ENCODE measurements around the gene CCDC24. TPM values are rescaled to one million over a fixed set of nuclear protein-coding genes. Genes with fewer than 3 reads are reported as not detected.
A peak's percentile ranks its signal among the peaks of the same experiment; 100 is the strongest.

Gene CCDC24
- 2.5 TPM for polyA plus RNA-seq (2013, experiment 1 of 2; ENCODE audit: insufficient read length)
- 3.0 TPM for polyA plus RNA-seq (2013, experiment 2 of 2; ENCODE audit: insufficient read length)

DNA sequence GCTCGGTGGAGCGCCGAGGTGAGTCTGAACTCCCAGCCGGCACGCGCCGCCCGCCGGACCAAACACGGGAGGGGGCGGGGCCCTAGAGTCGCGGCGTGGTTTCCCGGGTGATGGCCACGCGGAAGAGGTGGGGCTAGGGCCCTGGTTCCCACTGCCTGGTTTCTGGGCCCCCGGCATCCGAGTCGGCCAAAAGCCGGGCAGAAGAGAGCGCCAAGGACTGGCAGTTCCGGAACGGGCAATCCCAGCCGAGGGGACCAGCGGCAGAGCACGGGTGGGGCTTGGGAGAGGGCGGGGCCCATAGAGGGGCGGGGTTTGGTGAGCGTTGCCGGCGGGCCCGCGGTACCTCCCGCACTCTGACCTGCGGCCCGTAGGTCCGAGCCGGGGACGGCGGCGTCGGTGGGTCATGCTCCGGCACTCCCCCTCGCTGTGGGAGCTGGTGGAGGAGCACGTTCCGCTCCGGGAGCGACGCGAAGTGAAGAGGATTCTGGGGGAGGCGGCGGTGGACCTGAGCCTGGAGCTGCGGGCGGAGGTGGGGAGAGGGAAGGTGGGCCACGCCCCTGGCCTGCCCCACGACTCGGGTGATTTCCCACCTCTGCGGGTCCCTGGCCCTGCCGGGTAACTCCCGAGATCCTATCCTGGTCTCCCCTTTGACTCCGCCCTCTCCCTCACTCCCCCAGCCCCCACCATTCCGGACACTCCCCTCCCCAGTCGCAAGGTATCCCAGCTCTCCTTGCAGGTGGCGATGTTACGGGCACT lies at the start of gene CCDC24:
CCDC24 (plus strand) TSS at position 124 of the 756 bp plus-strand sequence; CDS start at position 404, 280 bp downstream.
- peak; percentile 73 for DNase-seq

DNA sequence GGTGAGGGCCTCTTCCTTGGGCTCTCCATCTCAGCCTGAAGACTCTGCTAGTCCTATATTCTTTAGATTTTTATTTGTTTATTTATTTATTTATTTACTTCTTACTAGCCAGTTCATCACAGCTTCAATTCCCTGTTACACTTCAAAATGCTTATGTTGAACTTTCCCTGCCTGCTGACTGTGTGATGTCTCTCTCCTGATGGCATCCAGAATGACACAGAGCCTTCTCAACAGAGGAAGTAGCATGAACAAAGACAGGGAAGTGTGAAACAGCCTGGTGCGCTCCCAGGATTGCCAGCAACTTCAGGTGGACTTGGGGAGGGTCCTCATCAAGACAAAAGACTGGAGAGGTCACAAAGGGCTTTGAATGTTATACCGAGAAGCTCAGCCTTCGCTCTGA lies 49.0 kb upstream of the CCDC24 start:
- DNase-seq: no peak

DNA sequence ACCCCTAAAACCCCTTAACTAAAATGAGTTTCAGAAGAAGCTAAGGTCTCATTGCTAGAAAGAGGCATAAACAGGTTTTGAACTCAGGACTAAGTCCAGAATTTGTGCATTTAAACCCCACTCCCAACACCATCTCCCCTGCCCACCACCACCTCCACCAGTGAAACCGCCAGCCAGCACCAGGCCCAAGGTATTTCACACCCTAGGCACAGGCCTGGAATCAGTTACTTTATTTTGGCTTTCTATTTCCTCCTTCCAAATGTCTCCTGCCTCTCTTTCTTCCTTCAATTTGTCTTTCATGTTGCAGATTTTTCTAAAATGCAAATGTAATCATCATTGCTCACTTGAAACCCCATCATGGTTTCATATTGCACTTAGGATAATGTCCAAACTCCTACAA lies 46.5 kb upstream of the CCDC24 start:
- no peak for DNase-seq

DNA sequence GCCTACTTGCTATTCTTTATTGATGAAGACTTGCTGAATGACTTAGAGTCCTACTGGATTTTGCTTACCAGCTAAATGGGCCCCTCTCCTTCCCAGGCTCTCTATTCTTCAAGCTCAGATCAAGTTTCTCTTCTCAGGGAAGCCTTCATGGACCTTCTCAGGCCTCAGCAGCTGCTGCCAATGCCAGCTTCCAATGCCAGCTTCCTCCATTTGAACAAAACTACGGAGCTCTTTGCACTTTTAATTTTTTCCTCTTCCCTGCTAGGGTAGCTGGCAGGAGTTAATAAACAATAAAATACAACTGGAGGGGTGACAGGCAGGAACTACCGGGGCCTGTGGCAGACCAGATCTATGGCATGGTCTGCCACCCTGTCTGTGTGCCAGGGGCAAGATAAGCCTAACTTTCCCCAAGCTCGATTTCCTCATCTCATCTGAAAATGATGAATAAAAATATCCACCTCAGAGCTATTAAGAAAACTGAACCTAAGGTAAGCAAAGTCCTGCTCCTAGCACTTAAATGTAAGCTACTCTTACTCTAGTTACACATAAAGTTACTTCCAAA lies 45.6 kb upstream of the CCDC24 start:
- no peak for DNase-seq

DNA sequence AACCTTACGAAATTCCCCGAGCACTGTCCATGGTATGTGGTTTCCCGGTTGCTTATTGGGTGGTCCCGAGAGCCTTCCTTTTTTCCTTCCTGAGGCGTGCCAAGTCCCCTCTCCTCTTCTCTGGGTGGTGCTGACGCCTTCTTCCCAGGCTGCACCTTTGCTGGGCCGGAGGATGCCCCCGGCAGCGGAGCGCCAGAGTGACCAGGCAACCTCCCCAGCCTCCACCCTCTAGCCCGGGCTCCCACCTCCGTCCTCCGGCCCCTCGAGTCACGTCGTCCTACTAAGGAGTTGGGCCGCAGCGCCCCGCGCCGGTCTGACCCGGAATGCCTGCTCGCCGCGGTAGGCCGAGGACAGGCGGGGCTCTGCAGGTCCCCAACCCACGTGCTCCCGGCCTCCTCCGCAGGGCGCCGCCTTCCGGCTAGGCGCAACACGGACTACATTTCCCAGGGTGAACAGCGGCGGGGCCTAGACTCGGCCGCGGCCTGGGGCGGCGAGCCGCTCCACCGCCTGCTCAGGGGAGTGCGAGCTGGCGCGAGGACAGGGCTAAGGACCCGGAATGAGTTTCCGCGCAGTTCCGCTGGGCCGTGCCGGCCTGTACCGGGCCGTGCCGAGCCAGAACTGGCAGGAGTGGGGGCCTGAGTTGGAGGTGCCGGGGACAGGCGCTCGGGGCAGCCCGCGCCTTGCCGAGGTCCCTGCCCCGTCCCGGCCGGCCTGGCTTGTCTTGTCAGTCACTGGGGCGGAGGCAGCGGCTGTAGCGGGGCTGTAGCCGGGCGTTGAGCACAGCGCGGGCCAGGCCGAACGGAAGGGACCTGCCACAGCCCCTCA lies 45.0 kb upstream of the CCDC24 start, which contains the start of gene IPO13:
IPO13 (plus strand) TSS at position 715 of the 825 bp plus-strand sequence. CDS start 651 bp downstream, outside the sequence.
- peak; percentile 93 for DNase-seq

DNA sequence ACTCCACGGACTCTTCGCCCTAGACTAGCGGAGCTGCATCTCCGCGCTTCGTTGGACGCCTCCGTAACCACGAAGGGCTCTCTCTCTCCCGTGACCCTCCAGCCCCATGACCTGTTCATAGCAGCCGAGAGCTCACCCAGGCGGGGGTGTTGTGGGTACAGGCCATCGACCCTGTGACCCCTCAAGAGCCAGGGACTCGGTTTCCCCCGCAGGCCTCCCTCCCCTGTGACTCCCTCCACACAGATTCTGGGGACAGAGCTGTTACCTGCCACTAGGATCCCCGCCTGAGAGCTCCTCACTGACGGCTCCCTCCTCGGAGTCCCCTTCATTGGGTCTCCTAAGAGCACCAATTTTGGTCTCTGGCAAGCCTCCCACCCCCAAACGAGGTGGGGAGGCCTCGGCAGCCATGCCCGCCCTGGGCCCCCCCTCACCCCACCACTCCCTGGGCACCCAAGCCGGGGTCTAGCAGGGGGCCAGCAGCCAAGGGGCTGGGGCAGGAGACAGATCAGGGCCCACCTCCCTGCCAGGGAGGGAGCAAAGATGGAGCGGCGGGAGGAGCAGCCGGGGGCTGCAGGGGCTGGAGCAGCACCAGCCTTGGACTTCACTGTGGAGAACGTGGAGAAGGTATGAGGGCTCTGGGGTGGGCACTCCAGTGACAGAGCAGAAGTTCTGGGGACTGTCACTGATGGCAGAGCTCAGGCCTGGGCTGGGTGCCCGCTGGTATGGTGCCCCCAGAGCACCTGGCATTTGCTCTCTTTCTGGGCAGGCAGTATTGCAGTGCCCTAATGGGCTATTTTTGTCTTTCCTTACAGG lies 44.1 kb upstream of the CCDC24 start:
- no peak for DNase-seq

DNA sequence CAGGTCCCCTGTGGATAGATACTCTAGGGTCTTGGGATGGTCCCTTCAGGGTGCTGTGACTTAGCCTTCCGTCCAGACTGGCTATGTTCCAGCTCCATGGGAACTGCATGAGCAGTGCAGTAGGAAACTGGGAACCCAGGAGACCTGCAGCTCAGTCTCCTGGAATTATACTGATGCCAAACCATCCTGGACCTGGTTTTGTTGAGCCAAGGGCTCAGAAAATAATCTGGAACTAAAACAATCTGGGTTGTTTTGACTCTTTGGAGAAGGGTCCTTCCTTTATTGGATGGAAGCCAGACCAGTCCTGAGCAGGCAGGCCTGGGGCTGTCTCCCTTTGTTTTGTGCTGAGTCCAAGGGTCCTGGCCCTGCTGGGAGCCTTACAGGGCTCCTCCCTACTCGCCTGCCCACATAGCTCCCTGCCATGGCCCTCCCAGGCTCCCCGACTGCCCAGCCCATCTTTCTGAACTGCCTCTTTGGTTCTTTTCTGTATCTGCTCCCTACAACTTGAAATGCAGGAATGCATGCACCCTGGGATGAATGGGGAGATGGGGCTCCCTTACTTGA lies 43.4 kb upstream of the CCDC24 start:
- DNase-seq: no peak

DNA sequence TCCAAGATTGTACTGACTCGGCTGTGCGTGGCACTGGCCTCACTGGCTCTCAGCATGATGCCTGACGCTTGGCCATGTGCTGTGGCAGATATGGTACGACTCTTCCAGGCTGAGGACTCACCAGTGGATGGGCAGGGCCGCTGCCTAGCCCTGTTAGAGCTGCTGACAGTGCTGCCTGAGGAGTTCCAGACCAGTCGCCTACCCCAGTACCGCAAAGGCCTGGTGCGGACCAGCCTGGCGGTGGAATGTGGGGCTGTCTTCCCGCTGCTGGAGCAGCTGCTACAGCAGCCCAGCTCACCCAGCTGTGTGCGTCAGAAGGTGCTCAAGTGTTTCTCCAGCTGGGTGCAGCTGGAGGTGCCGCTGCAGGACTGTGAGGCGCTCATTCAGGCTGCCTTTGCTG lies 41.7 kb upstream of the CCDC24 start:
- DNase-seq: no peak

DNA sequence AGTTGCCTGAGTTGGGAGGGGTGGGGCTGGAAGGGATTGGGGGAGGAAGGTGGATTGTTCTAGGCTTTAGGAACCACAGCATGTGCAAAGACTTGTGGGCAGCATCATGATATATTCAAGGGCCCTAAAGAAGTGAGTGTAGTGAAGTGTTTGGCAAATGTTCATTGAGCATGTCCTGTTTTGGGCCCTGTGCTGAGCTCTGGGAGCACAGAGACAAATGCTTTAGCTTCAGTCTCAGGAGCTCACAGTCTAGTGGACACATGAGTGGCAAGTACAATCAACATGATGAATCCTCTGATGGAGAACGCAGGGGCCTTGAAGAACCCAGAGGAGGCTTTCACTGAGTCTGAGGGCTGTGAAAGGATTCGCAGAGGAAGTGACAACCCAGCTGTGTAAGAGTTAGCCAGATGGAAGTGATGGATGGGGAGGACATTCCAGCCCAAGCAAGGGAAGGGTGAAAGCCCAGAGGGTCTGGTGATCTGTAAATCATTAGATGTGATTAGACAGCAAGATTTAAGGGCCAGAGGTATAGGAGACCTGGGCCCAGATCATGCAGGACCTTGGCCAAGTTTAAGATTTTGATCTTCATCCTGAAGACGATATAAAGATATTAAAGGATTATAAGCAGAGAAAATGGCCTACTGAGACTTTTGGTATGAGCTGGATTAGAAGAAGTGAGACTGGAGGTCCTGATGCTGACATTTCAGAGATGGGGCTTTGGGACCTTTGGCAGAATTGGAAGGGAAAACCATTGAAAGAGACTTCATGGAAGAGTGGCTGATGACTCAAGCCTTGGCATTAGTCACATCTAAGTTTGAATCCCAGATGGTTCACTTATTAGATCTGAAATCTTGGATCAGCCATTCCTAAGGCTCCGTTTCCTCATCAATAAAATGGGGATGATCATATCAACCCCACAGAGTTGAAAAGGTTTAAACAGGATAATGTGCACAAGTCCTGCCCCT lies 40.1 kb upstream of the CCDC24 start:
- no peak for DNase-seq

DNA sequence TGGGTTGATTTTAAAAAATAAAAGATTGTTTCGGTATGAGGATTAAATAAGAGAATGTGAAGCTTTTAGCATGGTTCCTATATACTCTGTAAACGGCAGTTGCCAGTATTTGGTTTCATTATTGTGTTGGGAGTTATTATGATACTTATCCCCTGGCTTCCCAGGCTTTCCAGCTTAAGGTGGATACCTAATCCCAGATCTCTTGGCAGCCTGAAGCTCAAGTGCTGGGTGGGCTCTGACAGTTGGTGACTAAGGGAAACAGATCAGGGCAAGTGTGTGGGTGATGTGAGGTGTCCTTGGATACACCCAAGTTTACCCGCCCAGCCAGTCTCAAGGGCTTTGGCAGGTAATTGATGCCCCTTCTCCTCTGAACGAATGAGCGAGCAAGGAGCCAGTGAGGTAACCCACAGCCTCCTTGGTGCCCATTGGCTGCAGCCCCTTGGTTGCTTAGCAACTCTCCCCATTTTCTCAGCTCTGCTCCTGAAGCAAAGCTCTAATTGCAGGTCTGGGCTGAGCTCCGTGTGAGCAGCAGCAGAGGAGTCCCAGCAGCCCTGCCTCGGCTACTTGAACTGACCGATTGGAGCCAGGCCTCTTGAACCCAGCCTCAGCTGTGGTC lies 38.6 kb upstream of the CCDC24 start:
- DNase-seq: no peak

DNA sequence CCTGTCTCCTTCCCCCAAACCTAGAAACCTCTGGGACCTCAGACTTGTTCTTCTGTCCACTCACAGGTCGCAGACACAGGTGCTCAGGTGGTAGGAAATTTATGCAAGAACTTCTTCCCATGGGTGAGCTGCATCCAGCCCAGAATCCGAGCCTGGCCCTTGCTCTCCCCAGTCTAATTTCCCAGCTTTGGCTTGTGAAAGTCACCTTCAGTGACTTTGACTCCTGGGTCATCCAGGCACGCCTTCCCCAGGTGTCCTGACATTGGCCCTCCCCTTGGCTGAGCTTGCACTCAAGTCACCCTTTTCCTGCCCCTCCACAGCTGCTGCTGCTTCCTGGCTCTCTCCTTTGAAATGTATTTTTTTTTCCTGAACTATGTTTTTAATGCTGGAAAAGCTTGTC lies 38.0 kb upstream of the CCDC24 start:
- DNase-seq: no peak

DNA sequence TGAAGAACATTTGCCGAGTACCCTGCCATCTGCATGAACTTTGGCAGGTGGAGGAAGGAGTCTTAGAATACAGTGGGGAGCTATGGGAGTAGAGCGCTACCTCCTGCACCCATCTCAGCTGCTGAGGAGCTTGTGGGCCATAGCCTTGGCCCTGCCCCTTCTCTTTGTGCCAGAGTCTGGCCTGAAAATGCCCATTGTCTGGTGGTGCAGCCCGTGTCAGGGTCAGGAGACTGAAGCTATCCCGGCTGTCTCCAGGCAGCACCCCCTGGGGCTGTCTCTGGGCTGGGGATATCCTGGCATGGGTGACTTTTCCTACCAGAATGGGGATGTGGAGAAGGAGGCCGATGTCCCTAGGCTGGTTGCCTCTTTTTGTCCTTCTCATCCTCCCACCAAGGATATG lies 37.4 kb upstream of the CCDC24 start:
- DNase-seq: no peak

DNA sequence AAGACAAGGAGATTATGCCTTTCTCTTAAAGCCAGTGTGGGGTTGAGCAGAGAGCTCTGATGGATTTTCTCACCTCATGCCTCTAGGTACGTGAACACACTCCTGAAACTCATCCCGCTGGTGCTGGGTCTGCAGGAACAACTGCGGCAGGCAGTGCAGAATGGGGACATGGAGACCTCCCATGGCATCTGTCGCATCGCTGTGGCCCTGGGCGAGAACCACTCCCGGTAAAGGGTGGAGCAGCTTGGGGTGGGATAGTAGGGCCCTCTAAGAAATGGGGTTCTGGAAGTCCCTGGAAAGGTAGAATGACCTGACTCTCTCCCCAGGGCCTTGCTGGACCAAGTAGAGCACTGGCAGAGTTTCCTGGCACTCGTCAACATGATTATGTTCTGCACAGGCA lies 35.2 kb upstream of the CCDC24 start:
- DNase-seq: no peak

DNA sequence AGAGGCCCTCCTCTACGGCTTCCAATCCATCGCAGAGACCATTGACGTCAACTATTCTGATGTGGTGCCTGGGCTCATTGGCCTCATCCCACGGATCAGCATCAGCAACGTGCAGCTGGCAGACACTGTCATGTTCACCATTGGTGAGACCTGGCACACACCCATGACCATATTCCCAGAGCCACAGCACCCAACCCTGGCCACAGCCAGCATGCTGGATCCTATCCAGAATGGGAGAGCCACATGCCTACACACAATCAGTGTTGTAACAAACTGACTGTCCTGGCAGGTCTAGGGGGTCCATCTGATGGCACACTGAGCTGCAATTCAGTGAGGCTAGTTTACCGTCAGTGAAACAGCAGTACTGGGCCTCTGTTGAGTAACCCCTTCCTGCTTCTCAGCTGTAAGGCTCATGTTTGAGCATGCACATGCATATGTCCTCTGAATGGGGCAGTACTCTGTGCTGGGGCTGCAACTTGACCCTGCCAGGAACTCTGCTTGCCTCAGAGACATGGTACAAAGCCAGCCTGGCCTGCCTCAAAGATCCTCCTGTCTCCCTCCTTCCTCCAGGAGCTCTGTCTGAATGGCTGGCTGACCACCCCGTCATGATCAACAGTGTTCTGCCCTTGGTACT lies 33.9 kb upstream of the CCDC24 start:
- DNase-seq: no peak

DNA sequence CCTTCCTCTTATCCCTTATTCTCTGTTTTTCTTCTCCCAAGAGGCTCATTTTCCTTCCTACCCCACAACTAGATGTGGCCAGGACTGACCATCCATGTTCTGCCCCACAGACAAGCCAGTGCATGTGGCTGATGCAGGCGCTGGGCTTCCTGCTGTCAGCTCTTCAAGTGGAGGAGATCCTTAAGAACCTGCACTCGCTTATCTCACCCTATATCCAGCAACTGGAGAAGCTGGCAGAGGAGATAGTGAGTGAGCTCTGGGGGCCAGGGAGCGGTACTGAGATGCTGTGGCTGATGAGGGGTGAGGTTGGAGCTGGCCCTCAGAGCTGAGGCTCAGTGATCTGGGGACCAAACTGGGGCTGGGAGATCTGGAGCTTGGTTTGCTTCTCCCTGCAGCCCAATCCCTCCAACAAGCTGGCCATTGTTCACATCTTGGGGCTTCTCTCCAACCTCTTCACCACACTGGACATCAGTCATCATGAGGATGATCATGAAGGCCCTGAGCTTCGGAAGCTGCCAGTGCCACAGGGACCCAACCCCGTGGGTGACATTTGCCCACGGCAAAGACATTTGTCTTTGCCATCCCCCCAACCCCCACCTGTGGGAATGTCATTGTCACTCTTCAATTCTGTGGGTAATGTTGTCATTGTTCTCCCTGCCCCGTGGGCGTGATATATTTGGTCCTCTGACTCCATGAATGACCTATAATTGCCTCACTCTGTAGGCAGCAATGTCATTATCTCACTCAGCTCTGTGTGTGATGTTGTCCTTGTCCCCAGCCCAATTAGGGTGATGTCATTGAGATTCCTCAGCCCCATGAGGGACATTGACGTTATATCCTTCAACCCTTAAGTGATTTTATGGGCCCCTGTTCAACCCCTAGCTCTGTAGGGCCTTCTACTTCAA lies 32.8 kb upstream of the CCDC24 start:
- DNase-seq: no peak

DNA sequence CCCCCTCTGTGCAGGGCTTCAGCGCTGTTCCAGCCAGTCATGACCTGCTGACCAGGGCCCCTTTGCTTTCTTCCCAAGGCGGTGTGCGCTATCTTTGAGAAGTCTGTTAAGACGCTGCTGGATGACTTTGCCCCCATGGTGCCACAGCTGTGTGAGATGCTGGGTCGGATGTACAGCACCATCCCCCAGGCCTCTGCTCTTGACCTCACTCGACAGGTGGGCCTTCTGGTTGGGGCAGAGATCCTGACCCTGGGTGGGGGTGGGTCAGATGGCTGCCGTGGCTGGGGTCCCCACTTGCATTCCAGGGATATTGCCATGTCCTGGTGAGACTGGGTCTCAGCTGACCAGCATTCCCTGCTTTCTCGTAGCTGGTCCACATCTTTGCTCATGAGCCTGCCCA lies 30.6 kb upstream of the CCDC24 start:
- DNase-seq: no peak

DNA sequence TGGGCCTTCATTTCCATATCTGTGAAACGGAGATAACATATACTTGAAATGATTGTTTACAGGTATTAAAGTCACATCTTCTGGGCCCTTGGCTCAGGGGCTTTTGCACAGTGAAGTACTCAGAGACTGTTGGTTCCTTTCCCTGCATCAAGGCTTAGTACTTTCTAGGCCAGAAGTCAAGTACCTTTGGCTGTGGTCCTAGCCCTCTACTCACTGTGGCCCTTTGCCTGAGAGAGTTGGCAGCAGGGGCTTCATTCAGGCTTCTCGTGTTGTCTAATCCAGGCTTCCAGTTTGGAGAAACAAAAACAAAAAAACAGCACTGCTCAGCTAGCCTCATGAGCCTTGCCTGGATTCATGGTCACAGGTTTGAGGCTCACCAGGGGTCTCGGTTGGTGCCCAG lies 29.7 kb upstream of the CCDC24 start:
- no peak for DNase-seq

DNA sequence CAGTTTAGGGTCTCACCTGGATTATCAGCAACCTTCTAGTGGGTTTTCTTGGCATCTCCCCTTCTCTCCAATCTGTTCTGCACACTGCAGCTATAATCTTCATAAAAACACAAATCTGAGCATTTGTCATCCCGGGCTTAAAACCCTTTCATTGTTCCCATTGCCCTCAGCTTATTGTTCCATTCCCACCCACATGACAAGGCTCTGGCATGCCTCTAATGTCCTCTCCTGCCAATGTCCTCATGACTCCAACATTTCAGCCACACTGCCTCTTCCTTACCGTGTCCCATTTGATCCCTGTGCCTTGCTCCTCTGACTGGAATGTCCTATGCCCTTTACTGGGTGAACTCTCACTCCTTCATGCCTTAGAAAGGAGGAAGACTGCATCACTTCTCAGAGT lies 29.1 kb upstream of the CCDC24 start:
- no peak for DNase-seq

DNA sequence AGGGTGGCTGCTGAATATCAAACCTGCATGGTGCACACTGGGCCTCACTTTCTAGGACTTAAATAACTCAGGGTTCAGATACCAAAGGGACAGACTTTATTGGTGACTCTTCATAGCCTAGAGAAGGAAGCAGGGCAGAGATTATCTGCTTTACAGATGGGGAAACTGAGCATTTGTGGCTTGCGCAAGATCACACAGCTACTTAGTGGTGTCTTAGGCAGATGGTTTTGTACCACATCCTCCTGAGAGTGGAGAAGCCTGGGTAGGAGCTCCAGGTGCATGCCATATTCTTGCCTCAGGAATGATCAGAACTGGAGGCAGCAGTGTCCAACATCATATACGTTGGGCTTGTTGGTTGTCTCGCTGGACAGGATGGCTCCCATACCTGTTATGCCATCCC lies 28.4 kb upstream of the CCDC24 start:
- no peak for DNase-seq

Data from fibroblast of skin of abdomen (primary cell).